Urothelium cell line (cell line): Measurements from ENCODE around the gene CSNK2A3.

Source experiments
- DNase-seq: peaks from one replicate; pipeline ENCODE4 v3.0.0; 2011; ENCODE audit warnings: low spot score, mixed read lengths
- FAIRE-seq: peaks from 2 replicates; lab custom pipeline; 2011; peaks lifted over from hg19 to GRCh38; lab: Jason Lieb, UNC

The CSNK2A3 gene

DNA sequence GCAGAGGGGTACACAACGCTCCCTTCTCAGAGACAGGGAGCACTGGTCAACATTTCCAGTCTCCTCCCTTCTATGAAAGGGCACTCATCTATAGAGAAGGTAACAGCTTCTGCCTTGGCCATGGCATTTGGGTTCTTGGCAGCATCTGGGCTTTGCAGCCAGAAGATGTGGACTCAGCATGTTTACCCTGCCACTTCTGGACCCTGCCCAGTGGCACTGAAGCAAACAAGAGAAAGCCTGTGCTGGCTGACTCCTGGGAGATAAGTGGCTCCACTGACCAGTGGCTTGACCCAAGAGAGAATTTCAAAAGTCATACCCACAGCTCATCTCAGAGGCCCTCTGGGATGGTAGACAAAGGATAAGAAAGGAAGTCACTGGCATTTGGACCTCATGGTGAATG is 8.0 kb downstream of the CSNK2A3 start:
- DNase-seq, result no peak
- no peak for FAIRE-seq

DNA sequence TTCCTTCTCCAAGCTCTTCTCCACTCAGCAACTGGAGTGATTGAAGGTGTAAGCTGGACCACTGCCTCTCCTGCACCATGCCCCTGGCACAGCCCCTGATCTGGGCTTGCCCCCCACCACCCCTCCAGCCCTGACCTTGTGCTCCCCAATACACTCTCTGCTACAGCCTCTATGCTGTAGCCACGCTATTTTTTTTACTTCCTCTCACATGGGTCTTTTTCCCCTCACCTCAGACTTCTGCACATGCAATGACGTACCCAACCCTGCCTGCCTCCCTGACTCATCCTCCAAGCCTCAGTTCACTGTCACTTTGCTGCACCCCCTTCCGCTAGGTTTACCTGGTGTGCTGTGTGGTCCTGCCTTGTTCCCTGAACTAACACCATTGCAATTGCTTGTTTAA is 9.0 kb downstream of the CSNK2A3 start:
- FAIRE-seq (no peak), DNase-seq (no peak)

GRCh38 chr11:11338304-11338703 is 14.7 kb downstream of the CSNK2A3 start:
- no peak for DNase-seq
- peak; percentile 27 for FAIRE-seq

DNA sequence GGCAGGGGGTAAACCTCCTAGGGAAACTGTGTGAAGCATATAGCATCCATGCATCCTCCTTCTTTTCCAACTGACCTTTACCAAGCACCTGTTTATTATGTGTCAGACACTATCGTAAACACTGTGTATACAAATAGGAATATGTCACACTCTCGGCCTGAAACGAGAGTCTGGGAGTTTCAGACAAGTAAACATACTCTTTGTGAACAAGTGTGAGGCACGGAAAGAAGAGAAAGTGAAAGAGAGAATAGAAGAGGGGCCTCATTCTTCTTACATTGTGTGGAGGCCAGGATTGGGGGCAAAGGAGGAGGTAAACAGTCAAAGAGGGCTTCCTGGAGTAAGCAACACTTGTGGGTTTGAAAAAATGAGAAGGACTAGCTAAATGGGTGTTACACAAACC is 16.4 kb downstream of the CSNK2A3 start:
- no peak for DNase-seq
- FAIRE-seq, result no peak

- DNase-seq, result no peak
- no peak for FAIRE-seq
These were observed 18.0 kb downstream of the CSNK2A3 start for GRCh38 chr11:11335043-11335442.

GRCh38 chr11:11334607-11335006 is 18.4 kb downstream of the CSNK2A3 start:
- no peak for DNase-seq
- FAIRE-seq, result no peak

DNA sequence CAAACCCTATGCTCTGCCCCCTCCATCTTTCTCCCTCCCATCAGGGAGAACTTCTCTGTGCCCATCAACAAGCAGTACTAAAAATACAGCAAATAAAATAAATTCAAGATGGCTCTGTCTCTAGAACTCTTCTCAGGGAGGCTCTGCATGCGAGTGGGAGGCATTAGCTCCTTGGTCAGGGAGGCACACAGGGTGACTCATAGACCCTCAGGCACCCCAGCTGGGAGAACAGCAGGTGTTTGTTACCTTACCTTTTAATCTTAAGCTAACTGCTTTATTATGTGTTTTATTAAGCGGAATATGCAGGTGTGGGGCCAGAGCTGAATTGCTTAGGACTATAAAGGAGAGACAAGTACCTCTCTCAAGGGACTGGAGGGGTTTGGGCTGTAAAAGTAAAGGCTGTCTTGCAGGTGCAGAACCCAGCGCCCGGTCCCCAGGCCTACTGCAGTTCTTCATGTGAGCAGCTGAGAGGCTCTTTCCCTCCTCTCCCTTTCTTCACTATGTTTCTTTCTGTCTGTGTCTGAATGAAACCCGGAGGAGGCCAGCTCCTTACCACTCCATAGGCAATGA is 20.8 kb downstream of the CSNK2A3 start:
- FAIRE-seq (no peak), DNase-seq (no peak)

GRCh38 chr11:11329062-11329806 is 23.8 kb downstream of the CSNK2A3 start:
- FAIRE-seq, result no peak
- DNase-seq, result no peak

DNA sequence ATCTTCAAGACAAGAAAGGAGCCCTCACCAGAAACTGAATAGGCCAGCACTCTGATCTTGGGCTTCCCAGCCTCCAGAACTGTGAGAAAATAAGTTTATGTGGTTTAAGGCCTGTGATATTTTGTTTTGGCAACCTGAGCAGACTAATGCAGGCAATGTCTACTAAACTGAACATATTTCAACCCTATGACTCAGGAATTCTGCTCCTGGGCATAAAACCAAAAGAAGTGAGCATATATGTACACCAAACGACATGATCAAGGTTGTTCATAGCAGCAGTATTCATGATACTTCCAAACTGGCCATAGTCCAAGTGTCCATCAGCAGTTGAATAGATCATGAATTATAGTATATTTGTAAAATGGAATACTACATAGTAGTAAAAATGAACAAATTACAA is 29.0 kb downstream of the CSNK2A3 start:
- no peak for DNase-seq
- no peak for FAIRE-seq

GRCh38 chr11:11322101-11322500 is 30.9 kb downstream of the CSNK2A3 start:
- no peak for FAIRE-seq
- DNase-seq, result no peak

- FAIRE-seq, result no peak
- no peak for DNase-seq
These were observed 32.2 kb downstream of the CSNK2A3 start for GRCh38 chr11:11320825-11321224.

DNA sequence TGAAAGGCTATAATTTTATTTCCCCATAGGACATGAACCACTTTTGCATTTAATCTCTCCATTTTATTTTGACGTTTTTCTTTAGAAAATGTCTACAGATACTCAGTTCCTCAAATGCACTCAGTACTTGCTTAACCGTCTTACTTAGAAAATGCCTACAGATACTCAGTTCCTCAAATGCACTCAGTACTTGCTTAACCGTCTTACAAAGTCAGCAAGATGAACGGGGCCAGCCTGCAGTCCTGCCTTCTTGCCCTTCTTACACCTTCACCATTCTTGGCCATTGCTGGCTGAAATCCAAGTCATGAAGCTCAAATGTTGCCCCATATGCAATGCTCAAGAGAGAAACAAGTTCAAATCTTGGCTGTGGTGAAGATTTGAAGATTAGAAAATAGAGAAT is 34.1 kb downstream of the CSNK2A3 start:
- FAIRE-seq (no peak), DNase-seq (no peak)

- no peak for DNase-seq
- no peak for FAIRE-seq
These were observed 34.6 kb downstream of the CSNK2A3 start for GRCh38 chr11:11318461-11318860.

DNA sequence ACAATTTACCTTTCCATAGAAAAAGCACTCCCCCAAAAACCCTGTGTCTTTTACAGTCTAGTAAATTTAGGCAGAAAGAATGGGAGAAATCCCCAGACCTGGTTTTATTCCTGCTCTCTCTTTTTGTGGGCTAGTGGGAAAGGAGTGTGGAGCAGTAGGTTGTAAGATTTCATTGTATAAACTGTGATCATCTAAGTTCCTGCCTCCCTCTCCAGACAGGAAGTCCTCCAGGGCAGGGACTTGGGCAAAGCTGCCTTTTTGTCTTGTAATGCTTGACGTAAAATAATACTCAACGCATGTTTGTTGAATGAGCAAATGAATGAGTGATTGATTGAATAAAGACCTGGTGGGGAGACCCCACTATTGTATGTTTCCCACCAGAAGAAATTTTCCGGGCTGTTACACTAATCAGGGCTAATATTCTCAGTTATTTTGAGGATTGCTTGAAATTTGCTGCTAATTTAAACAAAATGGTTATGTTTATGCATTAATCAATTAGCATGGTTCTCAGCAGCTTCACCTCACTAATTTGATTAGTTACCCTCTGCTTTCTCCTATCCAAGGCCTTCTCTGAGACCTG is 36.3 kb downstream of the CSNK2A3 start:
- DNase-seq (no peak), FAIRE-seq (no peak)

DNA sequence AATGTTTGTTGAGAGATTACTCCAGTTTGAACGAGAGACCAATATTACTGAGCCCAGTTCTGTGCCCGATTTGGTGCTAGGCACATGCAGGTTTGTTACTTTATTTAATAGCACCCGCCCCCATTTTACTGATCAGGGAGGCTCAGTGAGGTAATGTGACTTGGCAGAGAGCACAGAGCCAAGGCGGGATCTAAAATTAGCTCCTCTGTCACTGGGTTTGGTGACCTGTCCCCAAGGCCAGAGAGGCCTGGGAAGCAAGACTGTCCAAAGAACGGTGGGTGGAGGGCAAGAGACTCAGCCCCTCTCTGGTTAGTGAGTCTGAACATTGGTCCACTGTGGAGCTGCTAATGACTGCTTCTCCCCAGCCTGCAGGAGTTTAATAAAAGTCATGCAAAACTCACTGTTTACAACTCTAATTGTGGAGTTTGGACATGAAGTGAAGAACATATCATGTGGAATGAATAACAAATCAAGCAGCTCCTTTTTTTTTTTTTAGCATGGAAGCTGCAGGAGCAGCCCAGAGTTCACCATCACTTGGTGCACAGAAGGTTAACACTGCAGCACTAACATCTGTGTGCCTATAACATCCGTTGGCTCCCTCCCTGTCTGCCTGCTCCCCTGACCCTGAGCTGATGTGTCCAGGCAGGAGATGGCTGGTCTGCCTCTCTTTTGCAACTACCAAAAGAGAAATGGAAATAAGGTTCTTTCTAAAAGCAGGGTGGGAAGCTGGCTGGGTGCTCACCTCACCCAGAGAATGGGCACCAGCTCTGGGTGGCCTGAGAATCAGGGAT is 39.0 kb downstream of the CSNK2A3 start:
- DNase-seq (no peak), FAIRE-seq (no peak)

- DNase-seq, result peak; percentile 45
- no peak for FAIRE-seq
These were observed 39.6 kb downstream of the CSNK2A3 start for GRCh38 chr11:11313426-11313825.

GRCh38 chr11:11312738-11313137 is 40.3 kb downstream of the CSNK2A3 start:
- no peak for DNase-seq
- FAIRE-seq, result no peak

DNA sequence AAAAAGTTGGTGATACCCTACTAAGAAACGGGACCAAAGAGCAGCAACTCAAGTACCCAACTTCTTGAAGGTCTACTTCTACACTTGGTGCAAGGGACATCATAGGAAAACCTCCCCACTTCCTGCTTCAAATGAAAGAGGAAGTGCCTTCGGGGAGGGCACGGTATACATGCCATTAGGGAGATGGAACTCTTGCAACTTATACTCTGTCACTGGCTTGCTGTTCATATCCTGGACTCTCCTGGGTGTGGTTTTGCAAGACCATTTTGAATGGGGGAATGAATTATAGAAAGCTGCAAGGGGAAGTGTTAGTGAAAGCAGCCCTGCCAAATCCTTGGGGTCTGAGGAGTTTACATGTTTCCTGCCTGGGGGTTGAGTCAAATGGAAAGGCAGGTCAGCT is 41.9 kb downstream of the CSNK2A3 start:
- no peak for FAIRE-seq
- DNase-seq, result no peak

GRCh38 chr11:11309906-11310305 is 43.1 kb downstream of the CSNK2A3 start:
- FAIRE-seq (no peak), DNase-seq (no peak)

- FAIRE-seq (no peak), DNase-seq (no peak)
These were observed 44.8 kb downstream of the CSNK2A3 start for GRCh38 chr11:11308249-11308648.

DNA sequence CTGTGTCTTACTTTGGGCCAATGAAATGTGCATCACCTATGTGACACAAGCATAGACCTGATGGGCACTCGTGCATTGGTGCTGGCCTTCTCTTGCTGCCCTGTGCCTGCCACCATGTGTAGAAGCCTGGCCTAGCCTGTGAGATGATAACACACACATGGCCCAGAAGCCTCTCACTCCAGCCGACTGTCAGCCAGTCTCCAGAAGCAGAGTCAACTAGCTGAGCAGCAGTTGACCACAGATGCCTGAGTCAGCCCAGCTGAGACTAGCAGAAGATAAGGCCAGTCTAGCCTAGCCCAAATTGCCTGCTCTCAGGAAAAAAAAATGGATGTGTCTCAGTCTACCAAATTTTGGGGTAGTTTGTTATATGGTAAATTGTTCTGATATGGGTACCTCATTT is 46.2 kb downstream of the CSNK2A3 start:
- FAIRE-seq, result no peak
- no peak for DNase-seq

GRCh38 chr11:11304550-11304949 is 48.5 kb downstream of the CSNK2A3 start:
- DNase-seq, result no peak
- FAIRE-seq, result peak; percentile 20
